Caco-2 (cell line): ENCODE measurements around the gene EDN1. TPM values are rescaled to one million over a fixed set of nuclear protein-coding genes. Genes with fewer than 3 reads are reported as not detected.

Experiments used
- BruUV-seq: library from RNA; stranded (reverse); fragments of 400-500 nt; replicated peaks from 2 replicates; lab custom pipeline; 2021; lab: Mats Ljungman, UMichigan
- CTCF ChIA-PET: fragments of 300-600 bp; sonication (Branson Sonifier 250); formaldehyde crosslinking; loops from one replicate; lab custom pipeline; 2022; ENCODE audit warnings: antibody characterized with exemption; lab: Charles Lee
- POLR2A ChIA-PET: fragments of 300-600 bp; sonication (Branson Sonifier 250); formaldehyde crosslinking; loops from one replicate; lab custom pipeline; 2022; ENCODE audit warnings: antibody characterized with exemption; lab: Charles Lee
- DNase-seq, 2 experiments: peaks; one replicate each; pipeline versions ENCODE4 v3.0.0 to v3.0.0-alpha.2; 2020 to 2022
- H3K27me3 ChIP-seq: replicated peaks from 2 replicates; pipeline ENCODE4 v1.6.0; 2011; ENCODE audit warnings: low read length; ENCODE audit not compliant: control insufficient read depth, insufficient read depth
- H3K36me3 ChIP-seq: 2 replicates; pipeline ENCODE4 v1.5.1; 2011; ENCODE audit warnings: low read length; ENCODE audit not compliant: control insufficient read depth, insufficient read depth
- H3K4me1 ChIP-seq: fragments of 250-450 bp; sonication (Bioruptor Pico); 2 replicates; pipeline ENCODE4 v1.5.1; 2020; ENCODE audit warnings: mild to moderate bottlenecking
- H3K4me3 ChIP-seq: 2 replicates; pipeline ENCODE4 v1.5.1; 2011; ENCODE audit warnings: low read depth, mild to moderate bottlenecking, control low read depth, low read length
- H3K9me3 ChIP-seq: fragments of 250-450 bp; sonication (Bioruptor Pico); 2 replicates; pipeline ENCODE4 v1.5.1; 2020; ENCODE audit warnings: mild to moderate bottlenecking, moderate library complexity
- H3K27ac Mint-ChIP-seq: one replicate; pipeline ENCODE4 v1.8.0; 2022; ENCODE audit warnings: mixed read lengths; ENCODE audit not compliant: unreplicated experiment
- H3K27me3 Mint-ChIP-seq: one replicate; pipeline ENCODE4 v1.8.0; 2022; ENCODE audit warnings: mixed read lengths; ENCODE audit not compliant: insufficient read depth, unreplicated experiment
- H3K36me3 Mint-ChIP-seq: one replicate; pipeline ENCODE4 v1.8.0; 2022; ENCODE audit warnings: mild to moderate bottlenecking, mixed read lengths; ENCODE audit not compliant: insufficient read depth, unreplicated experiment
- H3K4me1 Mint-ChIP-seq: one replicate; pipeline ENCODE4 v1.8.0; 2022; ENCODE audit warnings: low read depth, mixed read lengths; ENCODE audit not compliant: unreplicated experiment
- H3K4me3 Mint-ChIP-seq: one replicate; pipeline ENCODE4 v1.8.0; 2022; ENCODE audit warnings: mild to moderate bottlenecking, moderate library complexity, mixed read lengths; ENCODE audit not compliant: unreplicated experiment
- H3K9me3 Mint-ChIP-seq: one replicate; pipeline ENCODE4 v1.8.0; 2022; ENCODE audit warnings: mixed read lengths; ENCODE audit not compliant: unreplicated experiment
- intact Hi-C: fragments of 100-400 bp; cut with micrococcal nuclease; formaldehyde crosslinking; loops from one replicate; pipeline ENCODE4 v1.10.0; 2022; ENCODE audit not compliant: unreplicated experiment
- total RNA-seq: library from RNA; stranded (reverse); gene quantifications from 2 replicates; pipeline ENCODE4 v1.2.3, GENCODE V29; 2022
- TF ChIP-seq, protein P1 (sequence below), 2 experiments: fragments of 200-600 bp in 1 of 2; IDR thresholded peaks; 1 replicate in 1 of 2; 2 replicates in 1 of 2; pipeline versions ENCODE4 v1.5.1 to v1.8.0; 2011 to 2022; ENCODE audit warnings: antibody characterized with exemption in 1 of 2, control low read depth in 1 of 2, inconsistent platforms in 1 of 2, low read depth in 1 of 2, low read length in 1 of 2, mild to moderate bottlenecking in 1 of 2, moderate library complexity in 1 of 2; ENCODE audit not compliant: insufficient read depth in 1 of 2, severe bottlenecking in 1 of 2, unreplicated experiment in 1 of 2

Gene EDN1
- total RNA-seq, 1 experiment from 2014 or later, result 14.0 TPM

DNA sequence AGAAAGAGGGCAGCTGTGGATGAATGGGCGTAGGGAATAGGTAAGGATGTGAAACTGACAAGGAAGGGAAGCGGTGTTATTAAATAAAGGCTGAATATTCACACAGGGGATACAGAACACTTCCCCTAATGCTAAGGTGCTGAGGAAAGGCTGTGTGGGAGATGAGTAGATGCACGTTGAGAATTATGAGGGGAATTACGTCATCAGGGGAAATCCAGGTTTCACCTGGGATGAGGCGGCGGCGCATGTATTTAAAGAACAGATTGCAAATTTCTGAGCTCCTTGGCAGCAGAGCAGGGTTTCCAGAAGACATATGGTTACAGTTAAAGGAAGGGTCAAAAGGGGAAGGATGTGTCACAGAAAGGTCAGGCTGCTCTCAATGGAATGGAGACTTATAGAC, 28.7 kb upstream of the EDN1 start:
- Histone ChIP-seq H3K27me3 (no peaks in the 10 kb centered on the region), H3K4me1 (peaks cover 6% of the 10 kb centered on the region; the same call in 1 of the 2 replicates), H3K9me3 (no peaks in the 10 kb centered on the region), H3K4me3 (no peak overlapping the region), H3K36me3 (no peaks in the 10 kb centered on the region)
- H3K27ac Mint-ChIP-seq, result peak overlapping the region; percentile 34
- no peaks in the 10 kb centered on the region for H3K36me3 Mint-ChIP-seq
- peaks cover 20% of the 10 kb centered on the region for H3K4me1 Mint-ChIP-seq
- POLR2A ChIA-PET, result no interaction called here
- peaks cover 9% of the 10 kb centered on the region for H3K9me3 Mint-ChIP-seq
- H3K4me3 Mint-ChIP-seq, result no peak overlapping the region
- TF ChIP-seq, protein P1, sequence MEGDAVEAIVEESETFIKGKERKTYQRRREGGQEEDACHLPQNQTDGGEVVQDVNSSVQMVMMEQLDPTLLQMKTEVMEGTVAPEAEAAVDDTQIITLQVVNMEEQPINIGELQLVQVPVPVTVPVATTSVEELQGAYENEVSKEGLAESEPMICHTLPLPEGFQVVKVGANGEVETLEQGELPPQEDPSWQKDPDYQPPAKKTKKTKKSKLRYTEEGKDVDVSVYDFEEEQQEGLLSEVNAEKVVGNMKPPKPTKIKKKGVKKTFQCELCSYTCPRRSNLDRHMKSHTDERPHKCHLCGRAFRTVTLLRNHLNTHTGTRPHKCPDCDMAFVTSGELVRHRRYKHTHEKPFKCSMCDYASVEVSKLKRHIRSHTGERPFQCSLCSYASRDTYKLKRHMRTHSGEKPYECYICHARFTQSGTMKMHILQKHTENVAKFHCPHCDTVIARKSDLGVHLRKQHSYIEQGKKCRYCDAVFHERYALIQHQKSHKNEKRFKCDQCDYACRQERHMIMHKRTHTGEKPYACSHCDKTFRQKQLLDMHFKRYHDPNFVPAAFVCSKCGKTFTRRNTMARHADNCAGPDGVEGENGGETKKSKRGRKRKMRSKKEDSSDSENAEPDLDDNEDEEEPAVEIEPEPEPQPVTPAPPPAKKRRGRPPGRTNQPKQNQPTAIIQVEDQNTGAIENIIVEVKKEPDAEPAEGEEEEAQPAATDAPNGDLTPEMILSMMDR (IDR thresholded peaks at IDR 0.05; ENCODE audit: insufficient read depth in 1 of 2, low read depth in 1 of 2, low read length in 1 of 2, severe bottlenecking in 1 of 2, unreplicated experiment in 1 of 2), result no peak
- intact Hi-C loops, result no loop called here
- CTCF ChIA-PET, result no interaction called here
- H3K27me3 Mint-ChIP-seq, result no peaks in the 10 kb centered on the region
- BruUV-seq, result no TSS peak
- DNase-seq, result no peak

DNA sequence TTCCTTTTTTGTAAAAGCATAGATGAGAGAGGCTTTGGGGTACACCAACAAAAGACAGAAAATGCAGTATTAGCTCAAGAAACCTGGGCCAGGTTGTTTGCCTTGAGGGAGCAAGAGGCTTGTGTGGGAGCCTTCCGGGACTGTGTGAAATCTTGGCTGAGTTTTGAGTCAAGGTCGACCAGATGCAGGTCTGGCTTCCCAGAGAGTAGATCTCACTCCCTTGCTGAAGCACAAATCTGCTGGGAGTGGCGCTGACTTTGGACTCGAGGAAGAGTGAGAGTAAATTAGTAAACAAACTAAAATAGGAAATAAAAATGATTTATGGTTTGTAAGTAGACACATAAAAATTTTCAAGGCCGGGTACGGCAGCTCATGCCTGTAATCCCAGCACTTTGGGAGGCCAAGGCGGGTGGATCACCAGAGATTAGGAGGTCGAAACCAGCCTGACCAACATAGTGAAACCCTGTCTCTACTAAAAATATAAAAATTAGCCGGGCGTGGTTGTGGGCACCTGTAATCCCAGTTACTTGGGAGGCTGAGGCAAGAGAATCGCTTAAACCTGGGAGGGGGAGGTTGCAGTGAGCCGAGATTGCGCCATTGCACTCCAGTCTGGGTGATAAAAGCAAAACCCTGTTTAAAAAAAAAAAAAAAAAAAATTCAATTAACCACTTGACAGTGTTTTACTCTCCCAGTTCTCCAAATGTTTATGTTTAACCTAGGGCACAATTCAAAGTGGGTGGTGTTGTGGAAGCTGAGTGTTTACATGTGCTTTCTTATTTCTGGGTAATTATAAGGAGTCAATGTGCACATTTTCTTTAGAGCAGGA, 27.7 kb upstream of the EDN1 start:
- ChIA-PET POLR2A (no interaction called here), CTCF (interaction anchor here (1.7 kb wide), 1 partner anchor 27 kb away, joined by 4 read pairs; no protein-coding TSS in a partner anchor)
- TF ChIP-seq, protein P1 (IDR thresholded peaks at IDR 0.05; ENCODE audit: insufficient read depth in 1 of 2, low read depth in 1 of 2, low read length in 1 of 2, severe bottlenecking in 1 of 2, unreplicated experiment in 1 of 2), result no peak
- Mint-ChIP-seq H3K4me3 (no peak overlapping the region), H3K27me3 (no peaks in the 10 kb centered on the region), H3K9me3 (peaks cover 9% of the 10 kb centered on the region), H3K36me3 (no peaks in the 10 kb centered on the region), H3K27ac (no peak overlapping the region), H3K4me1 (peaks cover 20% of the 10 kb centered on the region)
- Histone ChIP-seq H3K4me3 (no peak overlapping the region), H3K4me1 (peaks cover 6% of the 10 kb centered on the region; the same call in 1 of the 2 replicates), H3K27me3 (no peaks in the 10 kb centered on the region), H3K9me3 (no peaks in the 10 kb centered on the region), H3K36me3 (no peaks in the 10 kb centered on the region)
- no TSS peak for BruUV-seq
- DNase-seq, result peak in 1 of 2 experiments; percentile 46
- intact Hi-C loops, result no loop called here

DNA sequence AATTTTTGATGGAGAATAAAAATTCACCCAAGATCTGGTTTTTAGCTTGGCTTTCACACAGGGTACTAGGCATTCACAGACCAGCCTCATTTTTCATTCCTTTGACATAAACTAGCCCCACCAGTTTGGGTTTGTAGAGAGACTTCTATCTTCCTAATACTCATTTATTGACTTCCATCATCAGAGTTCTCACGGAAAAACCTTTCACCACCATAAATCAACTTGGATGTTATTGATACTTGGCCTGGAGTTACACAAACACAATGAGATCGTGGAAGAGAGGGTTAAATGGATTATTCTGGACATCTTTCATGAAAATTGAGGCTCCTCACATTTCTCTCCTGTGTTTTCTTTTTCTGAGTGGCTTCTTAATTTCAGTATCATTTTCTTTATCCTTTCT, 26.8 kb upstream of the EDN1 start:
- CTCF ChIA-PET, result interaction anchor here (1.7 kb wide), 1 partner anchor 26 kb away, joined by 4 read pairs; no protein-coding TSS in a partner anchor
- Mint-ChIP-seq H3K4me3 (no peak overlapping the region), H3K36me3 (no peaks in the 10 kb centered on the region), H3K9me3 (peaks cover 9% of the 10 kb centered on the region), H3K27ac (no peak overlapping the region), H3K4me1 (peaks cover 20% of the 10 kb centered on the region), H3K27me3 (no peaks in the 10 kb centered on the region)
- no peak overlapping the region for H3K4me3 ChIP-seq
- H3K9me3 ChIP-seq, result no peaks in the 10 kb centered on the region
- H3K4me1 ChIP-seq, result peaks cover 6% of the 10 kb centered on the region; the same call in 1 of the 2 replicates
- no peaks in the 10 kb centered on the region for H3K36me3 ChIP-seq
- POLR2A ChIA-PET, result no interaction called here
- no peak for DNase-seq
- no TSS peak for BruUV-seq
- TF ChIP-seq, protein P1 (IDR thresholded peaks at IDR 0.05; ENCODE audit: insufficient read depth in 1 of 2, low read depth in 1 of 2, low read length in 1 of 2, severe bottlenecking in 1 of 2, unreplicated experiment in 1 of 2), result no peak
- H3K27me3 ChIP-seq, result no peaks in the 10 kb centered on the region
- intact Hi-C loops, result no loop called here
